Calu3 (cell line): Measurements from ENCODE around the gene TMEM231. TPM values are rescaled to one million over a fixed set of nuclear protein-coding genes. Genes with fewer than 3 reads are reported as not detected.

ENCODE experiments used
- BruUV-seq: library from RNA; stranded (reverse); fragments of 400-500 nt; replicated peaks from 2 replicates; lab custom pipeline; 2021; lab: Mats Ljungman, UMichigan
- CTCF ChIA-PET: fragments of 300-600 bp; sonication (Branson Sonifier 250); formaldehyde crosslinking; loops from one replicate; lab custom pipeline; 2022; ENCODE audit warnings: antibody characterized with exemption; lab: Charles Lee
- DNase-seq: peaks from one replicate; pipeline ENCODE4 v3.0.0; 2022
- H3K27ac Mint-ChIP-seq: one replicate; pipeline ENCODE4 v1.8.0; 2022; ENCODE audit warnings: mixed read lengths; ENCODE audit not compliant: unreplicated experiment
- H3K27me3 Mint-ChIP-seq: one replicate; pipeline ENCODE4 v1.8.0; 2022; ENCODE audit warnings: mixed read lengths; ENCODE audit not compliant: unreplicated experiment
- H3K36me3 Mint-ChIP-seq: one replicate; pipeline ENCODE4 v1.8.0; 2022; ENCODE audit warnings: mild to moderate bottlenecking, moderate library complexity, mixed read lengths; ENCODE audit not compliant: insufficient read depth, unreplicated experiment
- H3K4me1 Mint-ChIP-seq: one replicate; pipeline ENCODE4 v1.8.0; 2022; ENCODE audit warnings: mild to moderate bottlenecking, low read depth, mixed read lengths; ENCODE audit not compliant: unreplicated experiment
- H3K4me3 Mint-ChIP-seq: one replicate; pipeline ENCODE4 v1.8.0; 2022; ENCODE audit warnings: mild to moderate bottlenecking, low read depth, moderate library complexity, mixed read lengths; ENCODE audit not compliant: unreplicated experiment
- H3K9me3 Mint-ChIP-seq: one replicate; pipeline ENCODE4 v1.8.0; 2022; ENCODE audit warnings: low read depth, mixed read lengths; ENCODE audit not compliant: unreplicated experiment
- CTCF ChIP-seq: fragments of 200-600 bp; IDR thresholded peaks from one replicate; pipeline ENCODE4 v1.8.0; 2022; ENCODE audit warnings: antibody characterized with exemption; ENCODE audit not compliant: unreplicated experiment
- intact Hi-C: fragments of 100-400 bp; cut with micrococcal nuclease; formaldehyde crosslinking; loops from one replicate; pipeline ENCODE4 v1.10.0; 2022; ENCODE audit not compliant: unreplicated experiment
- total RNA-seq: library from RNA; stranded (reverse); gene quantifications from 2 replicates; pipeline ENCODE4 v1.2.3, GENCODE V29; 2022

The TMEM231 gene
- total RNA-seq, 1 experiment from 2014 or later = 17.6 TPM

GRCh38 chr16:75488322-75488721 is 67.7 kb downstream of the TMEM231 start:
- H3K27ac Mint-ChIP-seq = no peak overlapping the region
- no peaks in the 10 kb centered on the region for H3K27me3 Mint-ChIP-seq
- H3K36me3 Mint-ChIP-seq = peaks cover 3% of the 10 kb centered on the region
- H3K4me1 Mint-ChIP-seq = peaks cover 35% of the 10 kb centered on the region
- CTCF ChIA-PET = no interaction called here
- DNase-seq = no peak
- intact Hi-C loops = no loop called here
- H3K4me3 Mint-ChIP-seq = no peak overlapping the region
- no TSS peak for BruUV-seq
- H3K9me3 Mint-ChIP-seq = no peaks in the 10 kb centered on the region
- no peak for TF ChIP-seq CTCF

Other genes with a start within 250 kb of the TMEM231 start
- 64.1 and 70.9 TPM in 2 replicates for gene CFDP1, start 122.7 kb downstream of the TMEM231 start, total RNA-seq
- gene TMEM170A, start 91.6 kb downstream of the TMEM231 start, total RNA-seq = 48.4 and 52.5 TPM in 2 replicates
- 3.3 and 4.3 TPM in 2 replicates for gene CHST6, start 60.8 kb downstream of the TMEM231 start, total RNA-seq
- 0.42 and 0.64 TPM in 2 replicates for gene CHST5, start 20.1 kb downstream of the TMEM231 start, total RNA-seq
- 112 and 123 TPM in 2 replicates for gene GABARAPL2, start 10.1 kb upstream of the TMEM231 start, total RNA-seq
- 90.4 and 111 TPM in 2 replicates for gene ADAT1, start 67.0 kb upstream of the TMEM231 start, total RNA-seq
- 198 and 207 TPM in 2 replicates for gene KARS1, start 91.4 kb upstream of the TMEM231 start, total RNA-seq
- gene TERF2IP, start 91.5 kb upstream of the TMEM231 start, total RNA-seq = 45.3 and 48.3 TPM in 2 replicates
- gene CPHXL2, start 120.8 kb upstream of the TMEM231 start, total RNA-seq = not detected in 2 replicates
- gene DUXB, start 145.2 kb upstream of the TMEM231 start, total RNA-seq = not detected in 2 replicates
- gene CPHXL, start 170.2 kb upstream of the TMEM231 start, total RNA-seq = not detected in 2 replicates